SK-N-SH treated with all-trans-retinoic acid at 6 μM for 48 hours (cell line): ENCODE results near the gene SLC22A4.

ENCODE experiments used
- ISL1 ChIP-seq: fragments of 250-450 bp; sonication (Bioruptor Pico); IDR thresholded peaks from 2 replicates; pipeline ENCODE4 v2.1.2; 2022; ENCODE audit warnings: mild to moderate bottlenecking, moderate library complexity
- RARB ChIP-seq: fragments of 250-450 bp; sonication (Bioruptor Pico); IDR thresholded peaks from 2 replicates; pipeline ENCODE4 v1.8.0; 2021; ENCODE audit warnings: mild to moderate bottlenecking, moderate library complexity
- TOX ChIP-seq: fragments of 250-450 bp; sonication (Bioruptor Pico); IDR thresholded peaks from 2 replicates; pipeline ENCODE4 v1.8.0; 2021; ENCODE audit warnings: mild to moderate bottlenecking, moderate library complexity, borderline replicate concordance
- ZC3H10 ChIP-seq: fragments of 250-450 bp; sonication (Bioruptor Pico); IDR thresholded peaks from 2 replicates; pipeline ENCODE4 v1.5.1; 2021; ENCODE audit warnings: mild to moderate bottlenecking, moderate library complexity
- ZFP3 ChIP-seq: fragments of 250-450 bp; sonication (Bioruptor Pico); IDR thresholded peaks from 2 replicates; pipeline ENCODE4 v1.5.0; 2020; ENCODE audit warnings: mild to moderate bottlenecking, moderate library complexity
- ZFP30 ChIP-seq: fragments of 450-650 bp; formaldehyde crosslinking; IDR thresholded peaks from 2 replicates; pipeline ENCODE4 v1.5.0; 2022; ENCODE audit warnings: mild to moderate bottlenecking, moderate library complexity
- ZNF70 ChIP-seq: fragments of 450-650 bp; formaldehyde crosslinking; IDR thresholded peaks from 2 replicates; pipeline ENCODE4 v1.5.0; 2020; ENCODE audit warnings: mild to moderate bottlenecking, moderate library complexity
- TF ChIP-seq, protein P1 (sequence below): fragments of 250-450 bp; sonication (Bioruptor Pico); IDR thresholded peaks from 2 replicates; pipeline ENCODE4 v1.5.0; 2020; ENCODE audit warnings: mild to moderate bottlenecking, moderate library complexity
- TF ChIP-seq, protein P2 (sequence below): fragments of 250-450 bp; sonication (Bioruptor Pico); IDR thresholded peaks from 2 replicates; pipeline ENCODE4 v1.5.1; 2020; ENCODE audit warnings: low read depth, mild to moderate bottlenecking, moderate library complexity
- TF ChIP-seq, protein P3 (sequence below): fragments of 250-450 bp; sonication (Bioruptor Pico); IDR thresholded peaks from 2 replicates; pipeline ENCODE4 v1.8.0; 2020; ENCODE audit warnings: mild to moderate bottlenecking, moderate library complexity, borderline replicate concordance
- TF ChIP-seq, protein P4 (sequence below): fragments of 250-450 bp; sonication (Bioruptor Pico); IDR thresholded peaks from 2 replicates; pipeline ENCODE4 v1.5.1; 2021; ENCODE audit warnings: mild to moderate bottlenecking, moderate library complexity

DNA sequence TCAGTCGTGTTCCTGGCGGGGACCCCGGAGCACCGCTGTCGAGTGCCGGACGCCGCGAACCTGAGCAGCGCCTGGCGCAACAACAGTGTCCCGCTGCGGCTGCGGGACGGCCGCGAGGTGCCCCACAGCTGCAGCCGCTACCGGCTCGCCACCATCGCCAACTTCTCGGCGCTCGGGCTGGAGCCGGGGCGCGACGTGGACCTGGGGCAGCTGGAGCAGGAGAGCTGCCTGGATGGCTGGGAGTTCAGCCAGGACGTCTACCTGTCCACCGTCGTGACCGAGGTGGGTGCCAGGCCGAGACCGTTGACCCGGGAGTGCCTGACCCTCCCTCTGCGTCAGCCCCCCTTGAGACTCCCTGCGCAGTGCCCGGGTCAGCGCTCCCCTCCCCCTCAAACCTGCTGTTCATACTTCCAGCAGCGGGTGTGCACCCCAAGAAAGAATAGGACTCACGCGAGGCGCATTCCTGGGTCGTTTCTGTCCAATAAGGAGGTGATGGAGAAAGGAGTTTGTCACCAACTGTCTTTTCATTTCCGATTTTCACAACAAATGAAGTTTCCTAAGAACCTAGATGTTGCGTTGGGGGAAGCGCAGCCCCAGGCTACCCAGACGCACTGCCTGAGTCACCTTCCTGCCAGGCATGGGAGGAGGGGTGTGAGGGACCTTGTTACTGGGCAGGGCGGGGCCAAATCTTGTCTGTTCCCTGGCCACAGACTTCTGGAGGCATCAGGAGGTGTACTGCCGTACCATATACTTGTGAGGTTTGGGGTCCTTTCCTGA lies 722 bp downstream of the SLC22A4 start:
- TF ChIP-seq ZNF70 (no peak), RARB (CRISPR knock-in tag) (no peak), TOX (no peak), ZFP3 (CRISPR knock-in tag) (no peak), ZC3H10 (CRISPR knock-in tag) (no peak), ISL1 (CRISPR knock-in tag) (no peak), ZFP30 (CRISPR knock-in tag) (no peak)
- TF ChIP-seq, protein P1, sequence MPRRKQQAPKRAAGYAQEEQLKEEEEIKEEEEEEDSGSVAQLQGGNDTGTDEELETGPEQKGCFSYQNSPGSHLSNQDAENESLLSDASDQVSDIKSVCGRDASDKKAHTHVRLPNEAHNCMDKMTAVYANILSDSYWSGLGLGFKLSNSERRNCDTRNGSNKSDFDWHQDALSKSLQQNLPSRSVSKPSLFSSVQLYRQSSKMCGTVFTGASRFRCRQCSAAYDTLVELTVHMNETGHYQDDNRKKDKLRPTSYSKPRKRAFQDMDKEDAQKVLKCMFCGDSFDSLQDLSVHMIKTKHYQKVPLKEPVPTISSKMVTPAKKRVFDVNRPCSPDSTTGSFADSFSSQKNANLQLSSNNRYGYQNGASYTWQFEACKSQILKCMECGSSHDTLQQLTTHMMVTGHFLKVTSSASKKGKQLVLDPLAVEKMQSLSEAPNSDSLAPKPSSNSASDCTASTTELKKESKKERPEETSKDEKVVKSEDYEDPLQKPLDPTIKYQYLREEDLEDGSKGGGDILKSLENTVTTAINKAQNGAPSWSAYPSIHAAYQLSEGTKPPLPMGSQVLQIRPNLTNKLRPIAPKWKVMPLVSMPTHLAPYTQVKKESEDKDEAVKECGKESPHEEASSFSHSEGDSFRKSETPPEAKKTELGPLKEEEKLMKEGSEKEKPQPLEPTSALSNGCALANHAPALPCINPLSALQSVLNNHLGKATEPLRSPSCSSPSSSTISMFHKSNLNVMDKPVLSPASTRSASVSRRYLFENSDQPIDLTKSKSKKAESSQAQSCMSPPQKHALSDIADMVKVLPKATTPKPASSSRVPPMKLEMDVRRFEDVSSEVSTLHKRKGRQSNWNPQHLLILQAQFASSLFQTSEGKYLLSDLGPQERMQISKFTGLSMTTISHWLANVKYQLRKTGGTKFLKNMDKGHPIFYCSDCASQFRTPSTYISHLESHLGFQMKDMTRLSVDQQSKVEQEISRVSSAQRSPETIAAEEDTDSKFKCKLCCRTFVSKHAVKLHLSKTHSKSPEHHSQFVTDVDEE (CRISPR knock-in tag) = no peak
- TF ChIP-seq, protein P2, sequence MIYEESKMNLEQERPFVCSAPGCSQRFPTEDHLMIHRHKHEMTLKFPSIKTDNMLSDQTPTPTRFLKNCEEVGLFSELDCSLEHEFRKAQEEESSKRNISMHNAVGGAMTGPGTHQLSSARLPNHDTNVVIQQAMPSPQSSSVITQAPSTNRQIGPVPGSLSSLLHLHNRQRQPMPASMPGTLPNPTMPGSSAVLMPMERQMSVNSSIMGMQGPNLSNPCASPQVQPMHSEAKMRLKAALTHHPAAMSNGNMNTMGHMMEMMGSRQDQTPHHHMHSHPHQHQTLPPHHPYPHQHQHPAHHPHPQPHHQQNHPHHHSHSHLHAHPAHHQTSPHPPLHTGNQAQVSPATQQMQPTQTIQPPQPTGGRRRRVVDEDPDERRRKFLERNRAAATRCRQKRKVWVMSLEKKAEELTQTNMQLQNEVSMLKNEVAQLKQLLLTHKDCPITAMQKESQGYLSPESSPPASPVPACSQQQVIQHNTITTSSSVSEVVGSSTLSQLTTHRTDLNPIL = no peak
- TF ChIP-seq, protein P3, sequence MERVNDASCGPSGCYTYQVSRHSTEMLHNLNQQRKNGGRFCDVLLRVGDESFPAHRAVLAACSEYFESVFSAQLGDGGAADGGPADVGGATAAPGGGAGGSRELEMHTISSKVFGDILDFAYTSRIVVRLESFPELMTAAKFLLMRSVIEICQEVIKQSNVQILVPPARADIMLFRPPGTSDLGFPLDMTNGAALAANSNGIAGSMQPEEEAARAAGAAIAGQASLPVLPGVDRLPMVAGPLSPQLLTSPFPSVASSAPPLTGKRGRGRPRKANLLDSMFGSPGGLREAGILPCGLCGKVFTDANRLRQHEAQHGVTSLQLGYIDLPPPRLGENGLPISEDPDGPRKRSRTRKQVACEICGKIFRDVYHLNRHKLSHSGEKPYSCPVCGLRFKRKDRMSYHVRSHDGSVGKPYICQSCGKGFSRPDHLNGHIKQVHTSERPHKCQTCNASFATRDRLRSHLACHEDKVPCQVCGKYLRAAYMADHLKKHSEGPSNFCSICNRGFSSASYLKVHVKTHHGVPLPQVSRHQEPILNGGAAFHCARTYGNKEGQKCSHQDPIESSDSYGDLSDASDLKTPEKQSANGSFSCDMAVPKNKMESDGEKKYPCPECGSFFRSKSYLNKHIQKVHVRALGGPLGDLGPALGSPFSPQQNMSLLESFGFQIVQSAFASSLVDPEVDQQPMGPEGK (CRISPR knock-in tag) = no peak
- TF ChIP-seq, protein P4, sequence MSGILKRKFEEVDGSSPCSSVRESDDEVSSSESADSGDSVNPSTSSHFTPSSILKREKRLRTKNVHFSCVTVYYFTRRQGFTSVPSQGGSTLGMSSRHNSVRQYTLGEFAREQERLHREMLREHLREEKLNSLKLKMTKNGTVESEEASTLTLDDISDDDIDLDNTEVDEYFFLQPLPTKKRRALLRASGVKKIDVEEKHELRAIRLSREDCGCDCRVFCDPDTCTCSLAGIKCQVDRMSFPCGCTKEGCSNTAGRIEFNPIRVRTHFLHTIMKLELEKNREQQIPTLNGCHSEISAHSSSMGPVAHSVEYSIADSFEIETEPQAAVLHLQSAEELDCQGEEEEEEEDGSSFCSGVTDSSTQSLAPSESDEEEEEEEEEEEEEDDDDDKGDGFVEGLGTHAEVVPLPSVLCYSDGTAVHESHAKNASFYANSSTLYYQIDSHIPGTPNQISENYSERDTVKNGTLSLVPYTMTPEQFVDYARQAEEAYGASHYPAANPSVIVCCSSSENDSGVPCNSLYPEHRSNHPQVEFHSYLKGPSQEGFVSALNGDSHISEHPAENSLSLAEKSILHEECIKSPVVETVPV (CRISPR knock-in tag) = no peak
